ENCODE data around the gene PTS. TPM values are rescaled to one million over a fixed set of nuclear protein-coding genes. Genes with fewer than 3 reads are reported as not detected.

The PTS gene
- total RNA-seq, 1 donor from 2014 or later: 30.4 TPM

GRCh38 chr11:112229746-112230433 lies 3.7 kb downstream of the PTS start:
- Mint-ChIP-seq H3K4me1 (peaks cover 13% of the 10 kb centered on the region), H3K36me3 (ENCODE audit: low read depth) (peaks cover 55% of the 10 kb centered on the region), H3K27ac (no peak overlapping the region), H3K9me3 (no peaks in the 10 kb centered on the region), H3K27me3 (no peaks in the 10 kb centered on the region), H3K4me3 (no peak overlapping the region)
- intact Hi-C loops (cut with micrococcal nuclease): no loop called here
- ATAC-seq (ENCODE audit: low read depth) (no peak), DNase-seq (no peak)
- ChIA-PET CTCF (interaction anchor here (3.3 kb wide), 1 partner anchor 51 kb away, joined by 16 read pairs; no protein-coding TSS in a partner anchor), POLR2A (interaction anchor here (1.6 kb wide), 1 partner anchor 1544 kb away, joined by 4 read pairs; the partner anchor contains the start of gene ZW10)
- no peak for TF ChIP-seq CTCF (IDR thresholded peaks at IDR 0.05)

DNA sequence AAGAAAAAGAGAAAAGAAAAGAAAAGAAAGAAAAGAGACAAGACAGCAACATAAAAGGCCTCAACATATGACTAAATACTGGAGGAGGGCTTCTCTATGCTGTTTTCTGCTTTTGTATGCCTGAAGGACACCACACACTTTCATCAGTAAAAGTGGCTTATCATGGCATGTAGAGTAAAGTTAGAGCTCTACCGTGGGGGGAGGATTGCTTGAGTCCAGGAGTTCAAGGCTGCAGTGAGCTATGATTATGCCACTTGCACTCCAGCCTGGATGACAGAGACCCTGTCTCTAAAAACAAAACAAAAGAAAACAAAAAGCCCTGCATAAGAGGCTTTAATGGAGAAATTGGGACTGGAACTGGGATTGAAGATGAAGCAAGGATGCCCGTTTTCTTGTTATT lies 5.7 kb downstream of the PTS start:
- ChIA-PET CTCF (interaction anchor here (1.1 to 3.3 kb wide), 2 partner anchors 12 to 49 kb away, joined by 3 to 16 read pairs; no protein-coding TSS in a partner anchor), POLR2A (interaction anchor here (0.7 kb wide), 1 partner anchor 116 kb away, joined by 3 read pairs; no protein-coding TSS in a partner anchor)
- peaks cover 25% of the 10 kb centered on the region for H3K4me1 Mint-ChIP-seq
- peaks cover 65% of the 10 kb centered on the region for H3K36me3 Mint-ChIP-seq (ENCODE audit: low read depth)
- H3K27ac Mint-ChIP-seq: no peak overlapping the region
- ATAC-seq (ENCODE audit: low read depth): no peak
- no peaks in the 10 kb centered on the region for H3K9me3 Mint-ChIP-seq
- intact Hi-C loops (cut with micrococcal nuclease): no loop called here
- DNase-seq: no peak
- no peaks in the 10 kb centered on the region for H3K27me3 Mint-ChIP-seq
- no peak overlapping the region for H3K4me3 Mint-ChIP-seq
- TF ChIP-seq CTCF (IDR thresholded peaks at IDR 0.05): no peak

GRCh38 chr11:112235750-112236390 lies 9.6 kb downstream of the PTS start:
- H3K4me1 Mint-ChIP-seq: peaks cover 17% of the 10 kb centered on the region
- H3K36me3 Mint-ChIP-seq (ENCODE audit: low read depth): peaks cover 69% of the 10 kb centered on the region
- intact Hi-C loops (cut with micrococcal nuclease): no loop called here
- ATAC-seq (ENCODE audit: low read depth) (peak; percentile 57), DNase-seq (no peak)
- TF ChIP-seq CTCF (IDR thresholded peaks at IDR 0.05): no peak
- CTCF ChIA-PET: interaction anchor here (0.6 to 1.6 kb wide), 2 partner anchors 42 to 45 kb away, joined by 3 to 4 read pairs; no protein-coding TSS in a partner anchor
- H3K4me3 Mint-ChIP-seq: peak overlapping the region; percentile 68
- H3K27me3 Mint-ChIP-seq: no peaks in the 10 kb centered on the region
- H3K9me3 Mint-ChIP-seq: no peaks in the 10 kb centered on the region
- peak overlapping the region; percentile 91 for H3K27ac Mint-ChIP-seq
- POLR2A ChIA-PET: no interaction called here

DNA sequence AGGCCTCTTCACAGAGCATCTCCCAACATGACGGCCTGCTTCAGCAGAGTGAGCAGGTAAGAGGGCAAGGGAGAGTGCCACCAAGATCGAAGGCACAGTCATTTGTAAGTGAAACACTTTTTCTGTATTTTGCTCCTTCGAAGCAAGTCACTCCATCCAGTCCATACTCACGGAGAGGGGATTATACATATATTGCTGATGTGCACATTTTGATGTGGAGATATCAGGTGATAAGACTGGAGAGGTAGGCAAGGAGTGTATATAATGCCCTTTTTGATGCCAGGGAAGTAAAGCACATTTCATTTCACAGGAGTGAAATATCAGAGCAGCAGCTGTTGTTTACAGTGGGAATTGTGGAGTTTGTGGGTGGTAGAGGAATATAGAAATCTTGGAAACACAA lies 11.2 kb downstream of the PTS start:
- H3K4me3 Mint-ChIP-seq: no peak overlapping the region
- TF ChIP-seq CTCF (IDR thresholded peaks at IDR 0.05): no peak
- DNase-seq (no peak), ATAC-seq (ENCODE audit: low read depth) (no peak)
- no peaks in the 10 kb centered on the region for H3K27me3 Mint-ChIP-seq
- CTCF ChIA-PET: no interaction called here
- H3K27ac Mint-ChIP-seq: no peak overlapping the region
- H3K36me3 Mint-ChIP-seq (ENCODE audit: low read depth): peaks cover 65% of the 10 kb centered on the region
- H3K4me1 Mint-ChIP-seq: peaks cover 17% of the 10 kb centered on the region
- POLR2A ChIA-PET: no interaction called here
- intact Hi-C loops (cut with micrococcal nuclease): no loop called here
- H3K9me3 Mint-ChIP-seq: no peaks in the 10 kb centered on the region

- no peaks in the 10 kb centered on the region for H3K9me3 Mint-ChIP-seq
- DNase-seq: no peak
- no peaks in the 10 kb centered on the region for H3K27me3 Mint-ChIP-seq
- ChIA-PET CTCF (interaction anchor here (0.9 kb wide), 1 partner anchor 19 kb away, joined by 3 read pairs; no protein-coding TSS in a partner anchor), POLR2A (interaction anchor here (0.9 kb wide), 1 partner anchor 12 kb away, joined by 3 read pairs; the partner anchor contains the start of gene PTS)
- peaks cover 66% of the 10 kb centered on the region for H3K36me3 Mint-ChIP-seq (ENCODE audit: low read depth)
- no peak overlapping the region for H3K27ac Mint-ChIP-seq
- peaks cover 17% of the 10 kb centered on the region for H3K4me1 Mint-ChIP-seq
- no peak for TF ChIP-seq CTCF (IDR thresholded peaks at IDR 0.05)
- intact Hi-C loops (cut with micrococcal nuclease): no loop called here
- H3K4me3 Mint-ChIP-seq: no peak overlapping the region
- ATAC-seq (ENCODE audit: low read depth): no peak
Measured at GRCh38 chr11:112238041-112238440, 11.8 kb downstream of the PTS start.

Measured in activated B cell treated with CpG ODN at 0.5 μM for 24 hours (primary cell).